HG03460 (cell line): ENCODE measurements around the gene NCKAP1.
"Not testable (repeated sequence)": the region's sequence is repeated elsewhere in the genome, so short reads cannot be mapped to it uniquely, and the experiment has no call there.

ENCODE experiments used
- ATAC-seq: cut with Tn5 transposase; IDR thresholded peaks from one replicate; pipeline ENCODE4 v1.9.1; 2021; ENCODE audit not compliant: unreplicated experiment

NCKAP1 gene

GRCh38 chr2:183038341-183039300, at the start of gene NCKAP1:
TSS of gene NCKAP1 (minus strand) at chr2:183038457. CDS start at chr2:183038099, 358 bp downstream.
- ATAC-seq: peak; percentile 68

- ATAC-seq: no peak
Measured at GRCh38 chr2:183081911-183082310, 43.7 kb upstream of the NCKAP1 start.

- ATAC-seq: peak; percentile 23
Measured at GRCh38 chr2:183079139-183079775, 41.0 kb upstream of the NCKAP1 start.

GRCh38 chr2:183078464-183079138, 40.3 kb upstream of the NCKAP1 start, which contains the start of gene DUSP19:
TSS of gene DUSP19 (plus strand) at chr2:183078747. CDS start at chr2:183078934, 187 bp downstream.
- peak; percentile 94 for ATAC-seq

- no peak for ATAC-seq
Measured at GRCh38 chr2:183078163-183078463, 39.9 kb upstream of the NCKAP1 start.

DNA sequence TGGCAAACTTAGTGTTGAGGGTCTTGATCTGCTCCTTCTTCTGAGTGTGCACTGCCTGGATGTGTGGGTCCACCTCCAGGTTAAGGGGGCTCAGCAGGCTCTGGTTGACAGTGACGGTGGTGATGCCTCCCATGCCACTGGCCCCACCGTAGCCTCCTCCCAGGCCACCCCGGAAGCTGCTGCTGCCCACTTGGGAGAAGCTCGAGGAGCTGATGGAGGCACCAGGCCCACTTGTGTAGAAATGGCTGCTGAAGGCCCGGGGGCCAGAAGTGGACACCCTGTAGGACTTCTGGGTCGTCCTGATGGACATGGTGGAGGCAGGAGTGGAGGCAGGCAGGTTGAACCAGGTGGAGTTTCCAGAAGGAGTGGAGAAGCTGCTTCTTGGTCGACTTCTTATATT, 33.9 kb upstream of the NCKAP1 start:
- ATAC-seq: no peak

- ATAC-seq: no peak
Measured at GRCh38 chr2:183070942-183071844, 32.9 kb upstream of the NCKAP1 start.

DNA sequence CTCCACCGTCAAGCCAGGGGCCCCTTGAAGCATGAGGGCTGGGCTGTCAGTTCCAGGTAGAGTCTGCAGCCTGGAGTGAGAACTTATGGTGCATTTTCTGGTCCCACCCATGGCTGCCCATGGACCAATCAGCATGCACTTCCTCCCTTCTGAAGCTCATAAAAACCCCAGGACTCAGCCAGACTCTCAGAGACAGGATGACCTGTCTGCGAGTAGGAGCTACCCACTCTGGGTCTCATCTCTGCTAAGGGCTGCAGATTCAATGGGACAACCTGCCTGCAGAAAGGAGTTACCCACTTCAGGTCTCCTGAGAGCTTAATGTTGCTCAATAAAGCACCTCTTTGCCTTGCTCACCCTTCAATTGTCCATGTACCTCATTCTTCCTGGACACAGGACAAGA, 30.9 kb upstream of the NCKAP1 start:
- ATAC-seq: no peak

GRCh38 chr2:183068561-183068960, 30.3 kb upstream of the NCKAP1 start:
- no peak for ATAC-seq

DNA sequence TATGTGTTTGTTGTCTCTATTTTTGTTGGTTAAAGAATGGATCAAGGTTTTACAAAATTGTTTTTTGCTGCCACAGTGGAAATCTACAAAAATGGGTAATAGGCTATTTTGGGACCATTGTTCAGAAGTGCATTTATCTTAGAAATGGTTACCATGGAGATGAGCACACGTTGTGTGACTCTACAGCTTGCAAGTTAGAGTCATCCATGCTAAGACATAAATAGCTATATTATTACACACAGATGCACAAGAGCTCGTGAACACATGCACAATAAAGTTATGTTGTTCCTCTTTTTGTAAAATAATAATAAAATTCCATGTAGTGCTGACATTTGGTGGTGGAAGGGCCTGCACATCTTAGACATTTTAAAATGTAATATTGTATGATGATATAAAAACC, 24.8 kb upstream of the NCKAP1 start:
- ATAC-seq: peak; percentile 71

DNA sequence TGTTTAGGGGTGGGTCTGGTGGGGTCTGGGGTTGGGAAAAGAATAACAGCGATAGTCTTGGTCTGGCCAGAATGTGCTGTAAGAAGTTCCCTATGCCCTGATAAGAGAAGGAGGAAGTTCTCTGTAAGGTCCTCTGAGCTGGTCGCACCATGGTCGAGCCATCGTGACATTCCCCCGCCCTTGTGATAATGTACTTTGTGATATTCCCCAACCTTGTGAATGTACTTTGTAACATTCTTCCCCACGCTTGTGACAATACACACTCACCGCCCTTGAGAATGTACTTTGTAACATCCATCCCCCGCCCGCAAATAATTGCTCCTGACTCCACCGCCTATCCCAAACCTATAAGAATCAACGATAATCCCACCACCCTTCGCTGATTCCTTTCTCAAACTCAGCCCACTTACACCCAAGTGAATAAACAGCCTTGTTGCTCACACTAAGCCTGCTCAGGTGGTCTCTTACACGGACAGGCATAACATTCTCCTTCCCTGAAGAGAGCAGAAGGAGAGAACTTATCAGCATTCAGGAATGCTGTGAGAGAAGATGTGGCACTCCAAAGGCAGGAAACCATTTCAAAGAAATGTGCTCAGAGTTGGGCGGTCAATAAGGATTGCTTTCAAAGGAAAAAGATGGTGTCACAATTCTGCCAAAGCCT, 22.4 kb upstream of the NCKAP1 start:
- no peak for ATAC-seq

- ATAC-seq: no peak
Measured at GRCh38 chr2:183059561-183059960, 21.3 kb upstream of the NCKAP1 start.

DNA sequence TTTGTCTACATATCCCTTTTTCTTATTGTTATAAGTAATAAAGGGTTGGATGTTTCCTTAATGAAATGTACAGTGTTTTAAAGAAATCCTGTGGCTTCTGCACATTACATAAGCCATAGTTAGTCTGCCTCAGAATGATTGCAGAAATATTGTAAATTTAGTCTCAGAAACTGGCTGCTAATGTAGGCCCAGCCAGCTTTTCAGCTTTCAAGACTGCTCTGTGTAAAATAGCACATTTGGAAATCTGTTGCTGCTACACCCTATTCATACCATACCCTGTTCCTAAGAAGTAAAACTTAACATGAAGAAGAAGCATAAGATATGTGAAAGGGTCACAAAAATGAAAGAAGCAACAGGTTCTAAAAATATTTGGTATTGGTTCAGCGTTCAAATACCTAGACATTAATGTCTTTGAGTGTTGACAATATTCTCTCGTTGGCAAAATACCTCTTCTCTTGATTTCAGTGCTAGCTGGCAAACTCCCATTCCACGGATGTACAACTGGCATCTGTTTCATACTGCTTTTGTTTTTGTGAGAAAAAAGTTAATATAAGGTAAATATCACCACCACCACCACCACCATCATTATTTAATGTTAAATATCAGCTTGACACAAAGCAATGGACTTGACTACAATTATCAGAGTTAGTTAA, 19.2 kb upstream of the NCKAP1 start:
- peak; percentile 33 for ATAC-seq

GRCh38 chr2:183049420-183049819, 11.2 kb upstream of the NCKAP1 start:
- ATAC-seq: no peak

GRCh38 chr2:183047486-183048125, 9.3 kb upstream of the NCKAP1 start:
- ATAC-seq: not testable (repeated sequence)

DNA sequence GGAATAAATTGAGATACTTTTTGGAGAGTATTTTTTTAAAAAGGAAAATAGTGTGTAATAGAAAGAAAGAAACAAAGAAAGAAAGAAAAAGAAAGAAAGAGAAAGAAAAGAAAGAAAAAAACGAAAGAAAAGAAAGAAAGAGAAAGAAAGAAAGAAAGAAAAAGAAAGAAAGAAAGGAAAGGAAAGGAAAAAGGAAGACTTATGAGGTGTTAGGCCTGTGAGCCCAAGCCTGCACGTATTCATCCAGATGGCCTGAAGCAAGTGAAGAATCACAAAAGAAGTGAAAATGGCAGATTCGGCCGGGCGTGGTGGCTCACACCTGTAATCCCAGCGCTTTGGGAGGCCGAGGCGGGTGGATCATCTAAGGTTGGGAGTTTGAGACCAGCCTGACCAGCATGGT, 5.3 kb upstream of the NCKAP1 start:
- ATAC-seq: not testable (repeated sequence)

DNA sequence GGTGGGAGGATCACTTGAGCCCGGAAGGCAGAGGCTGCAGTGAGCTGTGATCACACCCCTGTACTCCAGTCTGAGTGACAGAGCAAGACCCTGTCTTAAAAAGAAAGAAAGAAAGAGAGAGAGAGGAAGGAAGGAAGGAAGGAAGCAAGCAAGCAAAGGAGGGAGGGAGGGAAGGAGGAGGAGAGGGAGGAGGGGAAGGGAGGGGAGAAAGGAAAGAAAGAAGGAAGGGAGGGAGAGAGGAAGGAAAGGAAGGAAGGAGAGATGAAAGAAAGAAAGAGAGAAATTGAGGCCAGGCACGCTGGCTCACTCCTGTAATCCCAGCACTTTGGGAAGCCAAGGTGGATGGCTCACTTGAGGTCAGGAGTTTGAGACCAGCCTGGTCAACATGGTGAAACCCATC, 2.3 kb upstream of the NCKAP1 start:
- no peak for ATAC-seq

GRCh38 chr2:183037553-183038340, 510 bp downstream of the NCKAP1 start:
- ATAC-seq: peak; percentile 36
